ENCODE measurements around the gene LRRK1.
A peak's percentile ranks its signal among the peaks of the same experiment; 100 is the strongest.

The LRRK1 gene

GRCh38 chr15:100898661-100899462 lies 20.3 kb upstream of the LRRK1 start:
- H3K9me3 Mint-ChIP-seq: peaks cover 2% of the 10 kb centered on the region
- DNase-seq: no peak
- no peak overlapping the region for H3K4me3 Mint-ChIP-seq
- H3K27me3 Mint-ChIP-seq (ENCODE audit: low read depth, poor library complexity): peaks cover 32% of the 10 kb centered on the region
- no peak for TF ChIP-seq CTCF (IDR thresholded peaks at IDR 0.05)
- no peak overlapping the region for H3K27ac Mint-ChIP-seq
- peaks cover 40% of the 10 kb centered on the region for H3K4me1 Mint-ChIP-seq
- H3K36me3 Mint-ChIP-seq (ENCODE audit: low read depth): no peaks in the 10 kb centered on the region

- peaks cover 40% of the 10 kb centered on the region for H3K4me1 Mint-ChIP-seq
- H3K36me3 Mint-ChIP-seq (ENCODE audit: low read depth): no peaks in the 10 kb centered on the region
- H3K4me3 Mint-ChIP-seq: no peak overlapping the region
- no peak overlapping the region for H3K27ac Mint-ChIP-seq
- no peak for DNase-seq
- peaks cover 26% of the 10 kb centered on the region for H3K27me3 Mint-ChIP-seq (ENCODE audit: low read depth, poor library complexity)
- TF ChIP-seq CTCF (IDR thresholded peaks at IDR 0.05): no peak
- H3K9me3 Mint-ChIP-seq: peaks cover 10% of the 10 kb centered on the region
These were observed 19.6 kb upstream of the LRRK1 start for GRCh38 chr15:100899601-100900000.

- Mint-ChIP-seq H3K4me1 (peaks cover 42% of the 10 kb centered on the region), H3K27me3 (ENCODE audit: low read depth, poor library complexity) (peaks cover 26% of the 10 kb centered on the region), H3K36me3 (ENCODE audit: low read depth) (no peaks in the 10 kb centered on the region), H3K27ac (no peak overlapping the region), H3K9me3 (peaks cover 10% of the 10 kb centered on the region), H3K4me3 (no peak overlapping the region)
- TF ChIP-seq CTCF (IDR thresholded peaks at IDR 0.05): no peak
- peak; percentile 27 for DNase-seq
These were observed 18.9 kb upstream of the LRRK1 start for GRCh38 chr15:100900136-100900794.

- peak overlapping the region; percentile 74 for H3K27ac Mint-ChIP-seq
- TF ChIP-seq CTCF (IDR thresholded peaks at IDR 0.05): no peak
- no peaks in the 10 kb centered on the region for H3K36me3 Mint-ChIP-seq (ENCODE audit: low read depth)
- peaks cover 26% of the 10 kb centered on the region for H3K27me3 Mint-ChIP-seq (ENCODE audit: low read depth, poor library complexity)
- H3K4me1 Mint-ChIP-seq: peaks cover 47% of the 10 kb centered on the region
- DNase-seq: no peak
- H3K9me3 Mint-ChIP-seq: peaks cover 10% of the 10 kb centered on the region
- H3K4me3 Mint-ChIP-seq: no peak overlapping the region
These were observed 18.4 kb upstream of the LRRK1 start for GRCh38 chr15:100900795-100901169.

GRCh38 chr15:100901296-100901695 lies 17.9 kb upstream of the LRRK1 start:
- Mint-ChIP-seq H3K9me3 (peaks cover 10% of the 10 kb centered on the region), H3K27me3 (ENCODE audit: low read depth, poor library complexity) (peaks cover 30% of the 10 kb centered on the region), H3K27ac (no peak overlapping the region), H3K4me1 (peaks cover 52% of the 10 kb centered on the region), H3K4me3 (no peak overlapping the region), H3K36me3 (ENCODE audit: low read depth) (no peaks in the 10 kb centered on the region)
- DNase-seq: no peak
- no peak for TF ChIP-seq CTCF (IDR thresholded peaks at IDR 0.05)

Measured in nephron progenitor cell (in vitro differentiated cells).